ENCODE results near the gene APOB.

APOB gene

DNA sequence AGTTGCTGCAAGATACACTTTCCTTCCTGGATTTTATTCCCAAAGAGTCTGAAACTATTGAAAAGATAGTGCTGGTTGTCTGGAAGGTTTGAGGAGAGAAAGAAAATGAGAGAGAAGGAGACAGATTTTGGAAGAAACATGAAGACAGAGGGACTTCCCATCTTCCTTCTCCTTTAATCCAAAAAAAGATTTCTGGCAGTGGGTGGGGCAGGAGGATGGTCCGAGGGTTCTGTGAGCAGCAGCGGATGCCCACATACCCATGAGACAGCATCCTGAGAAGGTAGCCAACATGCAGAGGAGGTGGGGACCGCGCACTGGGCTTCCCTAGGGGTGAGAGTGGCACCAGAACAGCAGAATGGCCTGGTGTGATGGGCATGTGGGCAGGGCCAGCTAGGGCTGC lies 84.6 kb downstream of the APOB start:
- Histone ChIP-seq H2AFZ (ENCODE audit: low read length) (no peak overlapping the region), H4K20me1 (ENCODE audit: insufficient read depth, low read length, poor library complexity, severe bottlenecking) (no peaks in the 10 kb centered on the region), H3K4me1 (ENCODE audit: insufficient read depth, low read length, poor library complexity, severe bottlenecking) (no peaks in the 10 kb centered on the region), H3K4me2 (ENCODE audit: low read depth, low read length, poor library complexity, severe bottlenecking) (no peak overlapping the region), H3K9me3 (ENCODE audit: insufficient read depth, low read depth, low read length) (no peaks in the 10 kb centered on the region), H3K9me2 (replicated peaks; ENCODE audit: low read depth, low read length) (no peaks in the 10 kb centered on the region), H3K27me3 (ENCODE audit: insufficient read depth, low read length, poor library complexity, severe bottlenecking) (no peaks in the 10 kb centered on the region), H3K9ac (ENCODE audit: low read depth, low read length, poor library complexity, severe bottlenecking) (no peak overlapping the region), H3K4me3 (ENCODE audit: low read length, poor library complexity, severe bottlenecking) (no peak overlapping the region), H3K79me2 (ENCODE audit: insufficient read depth, low read length) (no peaks in the 10 kb centered on the region), H3F3A (ENCODE audit: low read depth) (no peaks in the 10 kb centered on the region), H3K36me3 (ENCODE audit: insufficient read depth, low read length) (no peaks in the 10 kb centered on the region)
- TF ChIP-seq, protein P1, sequence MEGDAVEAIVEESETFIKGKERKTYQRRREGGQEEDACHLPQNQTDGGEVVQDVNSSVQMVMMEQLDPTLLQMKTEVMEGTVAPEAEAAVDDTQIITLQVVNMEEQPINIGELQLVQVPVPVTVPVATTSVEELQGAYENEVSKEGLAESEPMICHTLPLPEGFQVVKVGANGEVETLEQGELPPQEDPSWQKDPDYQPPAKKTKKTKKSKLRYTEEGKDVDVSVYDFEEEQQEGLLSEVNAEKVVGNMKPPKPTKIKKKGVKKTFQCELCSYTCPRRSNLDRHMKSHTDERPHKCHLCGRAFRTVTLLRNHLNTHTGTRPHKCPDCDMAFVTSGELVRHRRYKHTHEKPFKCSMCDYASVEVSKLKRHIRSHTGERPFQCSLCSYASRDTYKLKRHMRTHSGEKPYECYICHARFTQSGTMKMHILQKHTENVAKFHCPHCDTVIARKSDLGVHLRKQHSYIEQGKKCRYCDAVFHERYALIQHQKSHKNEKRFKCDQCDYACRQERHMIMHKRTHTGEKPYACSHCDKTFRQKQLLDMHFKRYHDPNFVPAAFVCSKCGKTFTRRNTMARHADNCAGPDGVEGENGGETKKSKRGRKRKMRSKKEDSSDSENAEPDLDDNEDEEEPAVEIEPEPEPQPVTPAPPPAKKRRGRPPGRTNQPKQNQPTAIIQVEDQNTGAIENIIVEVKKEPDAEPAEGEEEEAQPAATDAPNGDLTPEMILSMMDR (conservative IDR thresholded peaks at IDR 0.05; ENCODE audit: low read length), result no peak
- TF ChIP-seq EZH2phosphoT487 (IDR thresholded peaks at IDR 0.05; ENCODE audit: borderline replicate concordance), result no peak

DNA sequence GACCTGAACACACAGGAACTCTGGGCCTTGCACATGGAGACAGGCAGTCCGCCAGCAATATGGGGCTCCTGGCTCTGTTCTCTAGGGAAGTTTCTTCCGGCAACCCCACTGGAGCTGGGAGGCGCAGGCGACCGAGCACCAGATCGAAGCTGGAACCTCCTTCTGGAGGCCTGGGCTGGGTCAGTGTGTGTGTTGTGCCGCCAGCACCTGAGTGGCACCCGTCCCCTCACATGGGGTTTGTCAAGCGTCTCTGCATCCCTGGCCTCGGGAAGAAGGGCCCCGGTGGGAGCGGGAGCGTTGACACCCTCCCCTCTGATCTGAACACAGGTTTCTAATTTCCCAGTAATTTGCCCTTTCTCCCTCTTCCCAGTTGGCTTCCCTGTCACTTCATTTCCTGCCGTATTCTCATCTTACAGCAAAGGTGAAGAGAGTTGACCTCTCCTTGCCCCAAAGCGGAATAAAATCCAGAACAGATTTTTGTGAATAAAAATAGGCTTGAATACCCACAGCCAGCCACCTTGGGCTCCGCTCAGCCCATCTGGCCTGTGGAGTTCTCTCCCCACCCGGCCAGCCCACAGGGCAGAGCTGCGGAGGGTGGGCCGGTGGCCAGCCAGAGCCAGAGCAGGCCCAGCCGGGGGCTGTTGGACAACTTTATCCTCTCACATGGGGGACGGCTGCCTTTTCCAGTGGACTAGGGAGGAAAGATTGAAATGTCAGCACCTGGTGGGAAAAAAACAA lies 85.9 kb downstream of the APOB start:
- no peak overlapping the region for H3K4me2 ChIP-seq (ENCODE audit: low read depth, low read length, poor library complexity, severe bottlenecking)
- TF ChIP-seq, protein P1 (conservative IDR thresholded peaks at IDR 0.05; ENCODE audit: low read length), result no peak
- TF ChIP-seq EZH2phosphoT487 (IDR thresholded peaks at IDR 0.05; ENCODE audit: borderline replicate concordance), result no peak
- no peak overlapping the region for H3K9ac ChIP-seq (ENCODE audit: low read depth, low read length, poor library complexity, severe bottlenecking)
- H3K4me3 ChIP-seq (ENCODE audit: low read length, poor library complexity, severe bottlenecking), result no peak overlapping the region
- H3K79me2 ChIP-seq (ENCODE audit: insufficient read depth, low read length), result no peaks in the 10 kb centered on the region
- H3K9me3 ChIP-seq (ENCODE audit: insufficient read depth, low read depth, low read length), result no peaks in the 10 kb centered on the region
- no peaks in the 10 kb centered on the region for H4K20me1 ChIP-seq (ENCODE audit: insufficient read depth, low read length, poor library complexity, severe bottlenecking)
- H3K9me2 ChIP-seq (replicated peaks; ENCODE audit: low read depth, low read length), result no peaks in the 10 kb centered on the region
- no peaks in the 10 kb centered on the region for H3F3A ChIP-seq (ENCODE audit: low read depth)
- no peak overlapping the region for H2AFZ ChIP-seq (ENCODE audit: low read length)
- no peaks in the 10 kb centered on the region for H3K4me1 ChIP-seq (ENCODE audit: insufficient read depth, low read length, poor library complexity, severe bottlenecking)
- H3K36me3 ChIP-seq (ENCODE audit: insufficient read depth, low read length), result no peaks in the 10 kb centered on the region
- no peaks in the 10 kb centered on the region for H3K27me3 ChIP-seq (ENCODE audit: insufficient read depth, low read length, poor library complexity, severe bottlenecking)

DNA sequence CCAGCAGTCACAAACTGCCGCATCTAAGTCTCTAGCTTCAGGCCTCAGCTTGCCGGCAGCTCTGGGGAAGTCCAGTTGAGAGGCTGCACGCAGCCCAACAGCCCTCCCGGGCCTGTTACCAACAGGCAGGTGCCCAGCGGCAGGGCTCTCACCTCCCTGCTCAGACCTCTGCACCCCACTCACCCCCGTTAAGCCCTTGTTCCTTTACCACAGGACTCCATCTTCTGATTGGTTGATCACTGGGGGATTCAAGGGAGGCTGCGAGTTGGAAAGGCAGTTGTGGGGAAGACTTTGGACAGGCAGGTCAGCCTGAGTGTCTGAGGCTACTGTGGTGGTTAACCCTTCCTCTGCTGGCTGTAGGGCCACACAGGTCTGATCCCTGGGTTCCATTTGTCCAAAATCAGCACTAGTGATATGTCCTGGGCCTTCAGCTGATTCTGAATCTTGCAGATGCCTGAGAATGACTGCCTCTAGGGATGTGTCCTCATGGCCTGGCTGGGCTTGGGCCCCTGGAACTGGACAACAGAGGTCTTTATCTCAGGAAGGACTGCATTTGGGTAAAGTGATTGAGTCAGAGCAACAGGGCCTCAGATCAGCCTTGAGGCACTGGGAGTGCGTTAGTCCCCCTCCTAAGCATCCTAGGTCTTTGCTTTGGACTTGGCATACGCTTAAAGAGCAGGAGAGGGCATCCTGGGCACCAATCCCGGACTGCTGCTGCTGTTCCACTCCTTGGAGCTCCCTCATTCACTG lies 88.4 kb downstream of the APOB start:
- no peaks in the 10 kb centered on the region for H3F3A ChIP-seq (ENCODE audit: low read depth)
- no peaks in the 10 kb centered on the region for H3K4me1 ChIP-seq (ENCODE audit: insufficient read depth, low read length, poor library complexity, severe bottlenecking)
- H3K4me3 ChIP-seq (ENCODE audit: low read length, poor library complexity, severe bottlenecking), result no peak overlapping the region
- H3K9me3 ChIP-seq (ENCODE audit: insufficient read depth, low read depth, low read length), result no peaks in the 10 kb centered on the region
- no peak for TF ChIP-seq EZH2phosphoT487 (IDR thresholded peaks at IDR 0.05; ENCODE audit: borderline replicate concordance)
- TF ChIP-seq, protein P1 (conservative IDR thresholded peaks at IDR 0.05; ENCODE audit: low read length), result no peak
- no peaks in the 10 kb centered on the region for H3K36me3 ChIP-seq (ENCODE audit: insufficient read depth, low read length)
- H4K20me1 ChIP-seq (ENCODE audit: insufficient read depth, low read length, poor library complexity, severe bottlenecking), result no peaks in the 10 kb centered on the region
- H3K79me2 ChIP-seq (ENCODE audit: insufficient read depth, low read length), result no peaks in the 10 kb centered on the region
- no peaks in the 10 kb centered on the region for H3K27me3 ChIP-seq (ENCODE audit: insufficient read depth, low read length, poor library complexity, severe bottlenecking)
- no peak overlapping the region for H3K4me2 ChIP-seq (ENCODE audit: low read depth, low read length, poor library complexity, severe bottlenecking)
- H3K9ac ChIP-seq (ENCODE audit: low read depth, low read length, poor library complexity, severe bottlenecking), result no peak overlapping the region
- H2AFZ ChIP-seq (ENCODE audit: low read length), result no peak overlapping the region
- H3K9me2 ChIP-seq (replicated peaks; ENCODE audit: low read depth, low read length), result no peaks in the 10 kb centered on the region

Data from Loucy (cell line).